GM12873 (cell line): ENCODE data around the gene PRKCI.

ENCODE experiments used
- TF ChIP-seq, protein P1 (sequence below): IDR thresholded peaks from 2 replicates; pipeline ENCODE4 v1.5.1; 2012; ENCODE audit warnings: low read depth, mild to moderate bottlenecking, moderate library complexity, low read length, control low read depth; ENCODE audit not compliant: insufficient read depth; ENCODE audit errors: missing control alignments

The PRKCI gene

DNA sequence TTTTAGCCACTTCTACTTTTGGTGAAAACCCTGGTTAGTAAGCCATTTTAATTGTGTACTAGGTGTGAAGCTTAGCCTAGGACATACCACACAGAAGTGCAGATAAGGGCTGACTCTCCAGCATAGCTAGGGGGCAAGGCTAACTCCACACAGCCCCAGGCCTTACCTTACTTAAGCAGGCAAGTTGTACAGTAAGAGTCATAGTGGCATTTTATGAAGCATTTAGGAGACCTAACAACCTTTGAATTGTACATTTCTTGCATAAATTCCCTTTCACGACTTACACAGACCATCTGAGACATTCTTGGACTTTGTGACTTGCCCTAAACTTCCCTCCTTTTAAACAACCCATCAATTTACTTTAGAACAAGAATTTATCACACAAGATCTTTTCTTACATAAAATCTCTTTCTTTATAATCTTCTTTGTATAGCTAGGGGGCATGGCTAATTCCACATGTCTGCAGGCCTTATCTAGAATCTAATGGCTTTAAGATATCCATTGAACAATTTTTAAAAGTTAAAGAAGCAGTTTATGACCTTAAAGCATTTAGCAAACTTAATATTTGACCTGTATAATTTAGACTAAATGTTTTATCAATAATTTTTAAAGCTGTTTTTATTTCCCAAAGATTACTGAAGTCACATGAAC lies 116.6 kb downstream of the PRKCI start:
- TF ChIP-seq, protein P1, sequence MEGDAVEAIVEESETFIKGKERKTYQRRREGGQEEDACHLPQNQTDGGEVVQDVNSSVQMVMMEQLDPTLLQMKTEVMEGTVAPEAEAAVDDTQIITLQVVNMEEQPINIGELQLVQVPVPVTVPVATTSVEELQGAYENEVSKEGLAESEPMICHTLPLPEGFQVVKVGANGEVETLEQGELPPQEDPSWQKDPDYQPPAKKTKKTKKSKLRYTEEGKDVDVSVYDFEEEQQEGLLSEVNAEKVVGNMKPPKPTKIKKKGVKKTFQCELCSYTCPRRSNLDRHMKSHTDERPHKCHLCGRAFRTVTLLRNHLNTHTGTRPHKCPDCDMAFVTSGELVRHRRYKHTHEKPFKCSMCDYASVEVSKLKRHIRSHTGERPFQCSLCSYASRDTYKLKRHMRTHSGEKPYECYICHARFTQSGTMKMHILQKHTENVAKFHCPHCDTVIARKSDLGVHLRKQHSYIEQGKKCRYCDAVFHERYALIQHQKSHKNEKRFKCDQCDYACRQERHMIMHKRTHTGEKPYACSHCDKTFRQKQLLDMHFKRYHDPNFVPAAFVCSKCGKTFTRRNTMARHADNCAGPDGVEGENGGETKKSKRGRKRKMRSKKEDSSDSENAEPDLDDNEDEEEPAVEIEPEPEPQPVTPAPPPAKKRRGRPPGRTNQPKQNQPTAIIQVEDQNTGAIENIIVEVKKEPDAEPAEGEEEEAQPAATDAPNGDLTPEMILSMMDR = no peak

DNA sequence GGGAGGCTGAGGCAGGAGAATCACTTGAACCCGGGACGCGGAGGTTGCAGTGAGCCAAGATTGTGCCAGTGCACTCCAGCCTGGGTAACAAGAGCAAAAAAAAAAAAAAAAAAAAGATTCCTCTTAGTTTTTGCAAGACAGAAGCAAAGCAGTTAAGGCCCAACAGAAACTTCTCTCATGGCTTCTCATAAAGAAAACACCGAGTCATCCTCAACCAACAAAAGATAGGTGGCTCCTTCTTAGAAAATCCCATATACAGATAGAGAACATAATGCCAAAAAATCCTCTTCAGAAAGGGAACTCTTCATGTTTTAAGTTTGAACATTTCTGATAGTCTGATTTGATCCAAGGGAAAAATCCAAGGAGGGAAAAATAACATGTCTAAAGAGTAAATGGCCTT lies 122.7 kb downstream of the PRKCI start:
- TF ChIP-seq, protein P1 = no peak

DNA sequence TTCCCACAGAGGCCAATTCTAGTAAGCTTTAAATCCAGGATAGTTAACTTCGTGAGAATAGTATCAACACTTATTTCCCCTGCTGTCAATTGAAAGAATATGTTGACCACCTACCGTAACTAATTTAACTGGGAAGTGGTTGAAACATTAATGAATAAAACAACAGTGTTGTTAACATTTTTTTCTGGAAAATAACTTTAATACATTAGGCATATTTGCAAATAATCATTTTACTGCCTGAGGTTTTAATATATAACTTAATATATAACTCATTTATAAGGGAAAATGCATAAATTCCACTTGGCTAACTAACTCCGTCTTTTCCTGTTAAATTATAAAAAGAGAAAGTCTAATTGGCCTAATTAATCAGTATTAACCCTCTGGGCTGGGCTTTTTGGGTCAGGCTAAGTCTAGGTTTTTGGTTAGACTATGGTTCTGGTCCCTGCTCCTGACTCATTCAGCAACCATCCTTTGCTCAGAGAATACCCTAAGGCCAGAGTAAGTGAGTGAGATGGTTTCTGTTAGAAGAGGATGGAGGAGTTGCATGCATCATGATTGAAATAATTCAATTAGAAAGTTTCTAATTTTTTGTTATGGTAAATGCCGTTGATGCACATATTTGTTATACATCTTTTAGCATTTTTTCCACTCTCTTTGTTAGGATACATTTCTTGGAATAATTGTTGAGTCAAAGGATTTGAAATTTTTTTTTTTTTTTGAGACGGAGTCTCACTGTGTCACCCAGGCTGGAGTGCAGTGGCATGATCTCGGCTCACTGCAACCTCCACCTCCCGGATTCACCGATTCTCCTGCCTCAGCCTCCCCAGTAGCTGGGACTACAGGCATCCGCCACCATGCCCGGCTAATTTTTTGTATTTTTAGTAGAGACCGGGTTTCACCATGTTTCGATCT lies 124.5 kb downstream of the PRKCI start:
- TF ChIP-seq, protein P1 = no peak

DNA sequence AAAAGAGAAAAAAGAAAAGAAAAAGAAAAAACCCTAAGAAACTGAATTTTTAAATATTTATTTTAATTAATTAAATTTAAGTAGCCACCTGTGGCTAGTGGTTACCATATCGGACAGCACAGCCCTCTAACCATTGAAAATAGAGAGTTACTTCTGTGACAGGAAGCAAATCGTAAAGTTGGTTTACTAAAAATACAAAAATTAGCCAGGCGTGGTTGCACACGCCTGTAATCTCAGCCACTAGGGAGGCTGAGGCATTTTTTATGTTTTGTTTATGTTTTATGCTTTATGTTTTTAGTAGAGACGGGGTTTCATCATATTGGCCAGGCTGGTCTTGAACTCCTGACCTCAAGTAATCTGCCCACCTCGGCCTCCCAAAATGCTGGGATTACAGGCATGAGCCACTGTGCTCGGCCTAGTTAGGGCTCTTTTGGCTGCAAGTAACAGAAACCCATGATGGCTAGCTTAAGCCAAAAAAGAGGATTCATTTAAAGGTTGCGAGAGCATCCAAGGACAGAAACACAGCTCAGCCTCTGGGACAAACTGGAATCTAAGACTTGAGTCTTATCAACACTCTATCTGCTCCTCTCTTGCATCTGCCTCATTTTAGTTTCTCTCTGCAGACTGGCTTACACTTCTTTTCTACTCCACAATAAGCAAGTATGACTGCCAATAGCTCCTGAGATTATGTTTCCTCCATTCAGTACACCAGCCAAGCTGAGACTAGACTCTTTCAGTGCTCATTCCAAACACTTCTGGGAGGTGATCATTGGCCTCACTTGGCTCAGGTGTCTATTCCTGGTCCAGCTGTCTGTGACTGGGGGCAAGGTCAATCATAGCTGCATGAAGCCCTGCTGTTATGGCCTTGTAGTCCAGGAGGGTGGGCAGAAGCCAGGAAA lies 128.5 kb downstream of the PRKCI start:
- TF ChIP-seq, protein P1 = no peak

DNA sequence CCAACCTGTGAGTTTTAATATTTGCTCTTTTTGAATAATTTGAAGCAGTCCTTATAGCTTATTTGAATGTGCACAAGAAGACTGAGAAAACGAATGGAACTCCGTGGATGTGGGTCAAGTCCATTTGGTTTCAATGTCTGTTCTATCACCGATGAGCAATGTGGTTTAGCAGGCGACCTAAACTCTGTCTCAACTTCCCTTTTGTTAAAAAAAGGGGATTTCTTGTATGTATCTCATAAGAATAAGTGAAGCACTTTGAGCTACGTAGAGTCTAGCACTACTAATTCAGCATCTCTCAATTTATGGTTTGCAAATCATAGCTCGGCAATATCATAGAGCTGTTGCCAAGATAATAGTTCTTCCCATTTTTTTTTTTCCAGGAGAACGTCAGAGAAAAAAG lies 130.7 kb downstream of the PRKCI start:
- TF ChIP-seq, protein P1 = no peak

DNA sequence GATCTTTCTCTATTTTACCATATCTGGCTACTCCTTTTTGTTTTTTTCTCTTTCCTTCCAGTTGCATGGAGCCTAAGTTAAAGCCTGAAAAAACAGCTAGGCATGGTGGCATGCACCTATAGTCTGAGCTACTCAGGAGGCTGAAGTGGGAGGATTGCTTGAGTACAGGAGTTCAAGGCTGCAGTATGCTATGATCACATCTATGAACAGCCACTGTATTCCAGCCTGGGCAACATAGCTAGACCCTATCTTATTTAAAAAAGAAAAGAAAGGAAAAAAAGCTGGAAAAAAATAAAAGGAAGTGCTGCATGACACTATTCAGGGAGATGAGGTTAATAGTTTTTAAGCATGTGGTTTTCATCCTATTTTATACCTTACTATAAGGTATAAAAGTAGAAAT lies 131.3 kb downstream of the PRKCI start:
- TF ChIP-seq, protein P1 = no peak
